GM19395 (cell line): ENCODE measurements around the gene COX10.
"Not testable (repeated sequence)": the region's sequence is repeated elsewhere in the genome, so short reads cannot be mapped to it uniquely, and the experiment has no call there.

Experiments used
- ATAC-seq: cut with Tn5 transposase; IDR thresholded peaks from one replicate; pipeline ENCODE4 v1.9.1; 2021; ENCODE audit warnings: mild to moderate bottlenecking, moderate library complexity; ENCODE audit not compliant: unreplicated experiment

Gene COX10

DNA sequence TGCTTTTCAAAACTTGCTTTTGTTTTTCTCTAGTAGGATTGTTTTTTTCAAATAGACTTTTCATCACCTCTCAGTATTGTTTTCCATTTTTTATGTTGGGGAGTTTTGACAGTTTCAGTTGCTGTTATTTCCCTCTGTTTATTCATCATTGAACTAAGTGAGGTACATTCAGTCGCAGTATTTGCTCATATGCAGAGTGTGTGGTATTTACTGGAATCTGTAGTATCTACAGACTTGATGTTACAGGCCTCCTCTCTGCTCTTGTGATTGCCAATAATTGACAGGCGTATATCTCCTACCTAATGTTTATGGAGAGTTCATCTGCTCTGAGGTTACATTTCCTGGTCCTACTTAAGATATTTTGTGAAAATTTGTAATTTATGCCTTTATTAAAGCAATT, 49.6 kb downstream of the COX10 start:
- ATAC-seq = peak; percentile 49

DNA sequence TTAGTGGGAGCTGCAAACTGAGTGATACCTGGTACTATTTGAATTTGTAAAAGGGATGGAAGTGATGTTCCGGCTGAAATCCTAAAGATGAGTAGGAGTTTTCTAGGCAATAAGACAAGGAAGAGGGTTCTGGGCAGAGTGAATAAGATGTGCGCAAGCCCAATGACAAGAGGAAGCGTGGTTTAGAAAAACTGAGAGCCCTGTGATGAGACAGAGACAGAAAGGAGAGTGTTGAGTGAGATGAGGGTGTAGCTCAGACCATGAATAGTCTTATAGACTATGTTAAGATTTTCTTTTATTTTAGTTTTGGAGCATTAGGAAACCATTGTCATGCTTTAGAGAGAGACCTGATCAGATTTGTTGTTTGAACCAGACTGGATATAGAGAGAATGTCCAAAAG, 50.2 kb downstream of the COX10 start:
- no peak for ATAC-seq

DNA sequence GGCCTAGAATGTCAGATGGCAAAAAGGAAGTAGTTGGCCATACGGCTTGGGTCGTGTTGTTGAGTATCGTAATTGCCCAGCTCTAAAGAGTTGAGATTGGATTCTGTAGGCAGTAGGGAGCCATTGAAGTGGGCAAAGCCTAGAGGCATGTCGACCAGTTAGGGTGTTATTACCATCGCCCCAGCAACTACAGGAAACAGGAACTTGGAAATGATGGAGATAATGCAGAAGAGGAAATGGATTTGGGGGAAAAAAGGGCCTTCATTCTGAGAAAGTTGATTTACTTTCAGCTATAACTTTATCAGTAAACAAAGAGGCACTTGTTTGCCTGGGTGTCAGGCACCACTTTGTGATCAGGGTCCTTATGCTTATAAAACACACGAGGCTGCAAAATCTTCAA, 52.6 kb downstream of the COX10 start:
- no peak for ATAC-seq

DNA sequence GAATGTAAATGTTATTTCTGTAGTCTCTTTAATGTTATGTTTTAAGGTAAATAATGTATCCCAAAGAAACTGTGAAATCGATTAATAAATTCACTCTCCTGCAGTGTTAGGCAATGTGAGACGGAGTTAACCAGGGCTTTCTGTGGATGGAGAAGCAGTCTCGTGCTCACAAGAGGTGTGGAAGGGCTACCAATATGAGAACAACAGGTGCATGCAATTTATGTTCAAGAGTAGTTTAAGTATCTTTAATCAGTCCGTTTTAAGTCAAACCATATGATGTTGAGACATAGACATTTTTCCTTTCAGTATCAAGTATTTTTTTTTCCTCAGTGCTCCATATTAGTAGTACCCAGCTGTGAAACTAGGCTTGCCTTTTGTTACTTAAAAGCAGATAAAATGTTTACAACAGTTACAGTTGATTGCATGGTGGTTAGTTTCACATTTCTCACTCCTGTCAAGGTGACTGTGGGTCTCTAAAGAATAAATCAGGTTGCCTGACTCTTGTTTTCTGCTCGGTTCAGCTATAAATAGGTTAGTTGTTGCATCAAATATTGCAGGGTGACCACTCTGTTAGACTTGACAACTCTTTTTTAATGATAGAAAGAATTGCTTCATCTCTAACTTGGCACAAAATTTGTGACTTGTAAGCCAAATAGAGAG, 54.4 kb downstream of the COX10 start:
- no peak for ATAC-seq

DNA sequence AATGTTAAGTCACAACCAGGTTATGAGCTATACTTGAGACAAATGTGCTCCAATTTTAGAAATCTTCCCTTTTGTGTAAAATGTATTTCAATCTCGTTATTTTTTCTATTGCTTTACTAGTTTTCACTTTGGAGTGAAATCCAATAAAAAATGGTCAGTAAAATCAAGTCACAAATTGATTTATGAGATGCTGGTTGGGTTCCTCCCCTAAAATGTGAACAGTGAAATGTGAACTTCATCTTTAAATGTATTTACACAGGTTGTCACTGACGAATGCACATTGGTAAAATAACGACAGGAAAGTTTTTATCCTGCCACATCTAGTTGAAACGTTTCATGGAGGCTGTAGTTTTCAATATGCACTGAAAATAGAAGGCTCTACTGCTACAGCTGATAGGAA, 55.5 kb downstream of the COX10 start:
- ATAC-seq = no peak

DNA sequence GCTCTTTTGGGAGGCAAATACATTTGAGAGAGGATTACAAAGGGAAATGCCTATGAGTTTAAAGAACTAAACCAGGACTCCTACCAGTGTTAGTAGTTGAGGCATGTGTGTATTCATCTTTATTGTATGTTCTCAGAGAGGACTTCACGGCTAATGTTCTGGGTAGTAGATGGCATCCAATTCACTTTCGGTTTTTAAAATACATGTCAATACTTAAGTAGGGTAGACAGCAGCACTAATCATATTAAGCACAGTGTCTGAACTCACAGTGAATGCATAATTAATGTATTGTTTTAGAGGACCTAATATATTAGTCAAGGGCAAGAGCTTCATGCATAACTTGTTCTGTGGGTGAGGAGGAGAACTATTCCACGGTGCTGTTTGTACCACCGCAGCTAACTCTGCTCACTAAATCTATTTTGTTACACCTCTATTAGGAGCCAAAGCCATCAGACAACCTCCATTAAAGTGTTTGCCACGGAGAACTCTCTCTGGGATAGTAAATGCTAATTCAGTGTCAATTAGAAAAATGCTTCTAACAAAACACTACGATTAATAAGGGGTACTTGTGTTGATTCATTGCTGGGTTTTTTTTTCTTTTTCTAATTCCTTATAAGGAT, 56.3 kb downstream of the COX10 start:
- ATAC-seq = no peak

DNA sequence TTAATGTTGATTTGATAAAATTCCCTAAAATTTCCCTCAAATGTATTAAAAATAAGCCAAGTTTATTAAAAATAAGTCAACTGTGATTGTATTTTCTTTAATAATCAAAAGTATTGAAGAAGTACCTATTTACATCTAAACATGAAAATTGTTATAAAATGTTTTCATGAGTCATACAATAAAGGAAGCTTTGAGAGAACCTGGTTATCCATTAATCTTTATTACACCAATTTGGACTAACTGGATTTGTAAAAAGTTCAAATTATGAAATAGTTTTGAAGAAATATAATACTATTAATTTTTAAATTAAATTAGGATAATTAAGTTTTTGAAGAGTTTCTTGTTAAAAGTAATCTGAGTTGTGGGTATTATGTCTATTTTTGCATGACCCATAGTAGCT, 63.8 kb downstream of the COX10 start:
- no peak for ATAC-seq

DNA sequence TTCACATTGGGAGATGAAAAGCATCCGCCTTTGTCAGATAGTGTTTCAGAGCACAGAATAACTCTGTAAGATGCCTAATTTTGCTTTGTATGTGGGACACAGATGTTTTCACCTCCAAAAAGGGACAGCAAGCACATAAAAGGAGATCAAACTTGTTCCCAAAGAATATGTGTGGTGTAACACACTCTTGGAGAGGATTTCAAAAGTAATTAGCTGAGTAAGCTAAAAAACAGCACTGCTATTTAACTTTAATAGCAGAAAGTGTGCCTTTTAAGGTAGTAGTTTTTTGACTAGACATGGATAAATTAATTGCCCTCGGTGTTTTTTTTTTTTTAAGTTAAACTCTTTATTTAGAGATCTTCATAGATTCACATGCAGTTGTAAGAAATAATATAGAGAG, 65.2 kb downstream of the COX10 start:
- no peak for ATAC-seq

DNA sequence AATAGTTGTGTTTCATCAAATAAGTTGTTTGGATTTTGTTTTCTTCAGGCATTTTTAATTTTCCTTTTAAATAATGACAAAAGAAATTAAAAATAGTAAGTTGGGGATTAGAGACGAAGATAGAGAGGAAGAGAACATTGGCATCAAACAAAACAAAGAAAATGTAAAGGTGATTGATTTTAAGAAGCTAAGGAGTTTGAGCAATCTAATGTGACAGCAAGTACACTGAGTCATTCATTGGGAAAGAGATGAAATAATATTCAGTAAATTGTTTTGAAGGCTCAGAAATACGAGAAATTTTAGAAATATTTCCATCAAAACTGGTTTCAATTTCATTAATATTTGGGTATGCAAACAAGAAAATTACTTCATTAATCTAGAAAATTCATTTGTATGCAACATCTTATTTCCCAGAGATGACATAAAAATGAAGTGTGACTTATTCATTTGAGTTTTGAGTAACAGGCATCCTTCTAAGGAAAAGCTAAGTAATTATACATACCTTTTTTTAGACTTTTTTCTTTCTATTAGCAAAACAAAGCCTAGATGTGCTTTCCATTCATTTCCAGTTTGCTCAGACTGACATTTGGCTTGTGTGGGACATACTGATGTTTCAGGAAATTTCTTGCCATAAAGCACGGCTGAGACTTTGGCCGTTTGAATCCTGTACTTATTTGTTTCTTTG, 66.7 kb downstream of the COX10 start:
- no peak for ATAC-seq

DNA sequence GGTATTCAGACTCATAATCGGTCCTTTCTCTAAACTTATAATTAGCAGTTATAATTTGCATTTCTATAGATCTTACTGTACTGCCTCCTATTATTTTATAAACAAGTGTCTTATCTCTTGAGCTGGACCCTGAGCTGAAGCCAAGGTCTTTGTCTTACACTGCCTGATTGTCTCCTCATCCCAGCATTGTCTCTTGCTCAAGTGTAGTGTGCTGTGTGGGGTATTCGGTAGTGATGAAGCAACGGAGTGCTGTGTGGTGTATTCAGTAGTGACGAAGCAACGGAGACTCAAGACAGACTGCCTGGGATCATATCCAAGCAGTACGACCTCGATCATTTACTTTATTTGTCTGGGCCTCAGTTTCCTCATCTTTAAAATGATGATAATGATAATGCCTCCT, 69.3 kb downstream of the COX10 start:
- ATAC-seq = no peak

DNA sequence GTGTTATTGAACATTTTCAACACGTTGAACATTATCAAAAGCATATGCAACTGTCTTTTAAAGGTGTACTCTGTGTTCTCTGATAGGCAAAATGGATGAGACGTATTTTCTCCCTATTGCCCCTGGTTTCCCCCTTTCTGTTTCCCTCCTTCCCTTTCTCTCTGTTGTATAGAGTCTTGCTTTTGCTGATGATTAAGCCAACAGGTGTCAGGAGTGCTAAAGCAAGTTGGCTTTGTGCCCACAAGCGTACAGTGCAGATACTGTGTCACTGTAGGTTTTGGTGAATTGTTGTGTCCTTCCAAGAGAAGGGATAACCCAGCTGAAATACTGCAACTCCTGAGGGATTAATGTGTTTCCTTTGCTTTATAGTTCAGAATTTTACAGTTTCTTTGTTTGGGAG, 74.4 kb downstream of the COX10 start:
- ATAC-seq = no peak

DNA sequence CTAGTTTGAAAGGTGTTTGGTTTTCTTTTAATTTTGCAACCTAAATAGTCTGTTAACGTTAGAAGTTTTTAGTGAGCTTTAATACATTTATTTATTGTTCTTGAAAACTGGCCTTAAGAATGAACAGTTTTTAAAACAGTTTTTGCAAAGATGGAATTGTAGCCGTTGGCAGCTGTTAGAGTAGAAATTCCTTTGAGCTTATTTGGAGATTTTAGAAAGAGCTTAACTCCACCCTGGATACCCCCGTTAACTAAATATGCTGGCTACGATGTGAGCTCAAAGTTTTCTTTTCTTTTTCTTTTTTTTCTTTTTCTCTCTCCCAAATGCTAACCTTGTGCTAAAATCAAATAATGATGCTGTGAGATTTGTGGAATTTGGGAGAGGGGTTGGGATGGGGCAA, 75.2 kb downstream of the COX10 start:
- ATAC-seq = no peak

DNA sequence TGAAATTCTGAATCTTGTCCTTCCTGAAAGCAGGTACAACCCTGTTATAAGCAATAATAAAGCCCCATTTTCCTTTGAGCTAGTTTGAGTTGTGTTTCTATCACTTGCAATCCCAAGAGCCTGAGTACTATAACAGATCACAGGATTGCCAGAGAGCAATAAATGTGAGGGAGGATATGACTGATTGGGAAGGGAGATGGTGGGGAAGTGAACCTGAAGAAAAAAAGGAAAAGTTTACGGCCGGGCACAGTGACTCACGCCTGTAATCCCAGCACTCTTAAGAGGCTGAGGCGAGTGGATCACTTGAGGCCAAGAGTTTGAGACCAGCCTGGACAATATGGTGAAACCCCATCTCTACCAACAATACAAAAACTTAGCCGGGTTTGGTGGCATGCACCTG, 80.4 kb downstream of the COX10 start:
- no peak for ATAC-seq

DNA sequence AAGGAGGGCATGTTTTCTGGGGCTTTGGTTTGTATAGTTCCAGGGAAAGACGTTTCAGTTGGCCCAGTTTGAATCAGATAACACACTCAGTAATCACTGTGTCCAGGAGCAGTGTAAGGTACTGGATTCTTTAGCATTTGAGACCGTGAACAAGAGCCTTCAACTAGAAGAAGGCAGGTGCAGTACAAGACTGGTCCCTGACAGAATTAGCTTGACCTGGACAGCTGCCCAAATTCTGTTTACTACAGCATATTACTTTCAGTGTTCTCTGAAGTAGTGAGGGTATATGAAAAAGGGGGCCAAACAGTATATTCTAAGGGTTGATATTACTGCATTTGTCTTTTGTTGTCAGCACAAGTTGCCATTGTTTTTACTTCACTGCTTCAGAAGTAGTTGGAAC, 81.3 kb downstream of the COX10 start:
- no peak for ATAC-seq

DNA sequence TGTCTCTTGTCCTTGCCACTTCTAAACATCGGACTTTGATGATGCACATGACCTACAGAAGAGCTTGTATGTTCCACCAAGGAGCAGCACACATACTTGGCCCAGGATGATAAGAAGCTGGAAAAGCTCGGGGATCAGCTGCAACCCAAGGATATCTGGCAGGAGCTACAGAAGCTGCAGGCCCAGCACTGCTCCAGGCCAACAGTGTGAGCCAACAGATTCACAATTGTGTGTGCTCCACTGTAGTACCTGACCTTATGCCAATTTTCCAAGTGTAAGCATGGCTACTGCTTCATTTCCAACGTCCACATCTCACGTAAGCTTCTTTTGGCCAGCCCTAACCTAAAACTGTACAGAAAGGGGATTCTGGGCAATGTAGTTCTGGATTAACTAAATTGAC, 83.4 kb downstream of the COX10 start:
- ATAC-seq = no peak

DNA sequence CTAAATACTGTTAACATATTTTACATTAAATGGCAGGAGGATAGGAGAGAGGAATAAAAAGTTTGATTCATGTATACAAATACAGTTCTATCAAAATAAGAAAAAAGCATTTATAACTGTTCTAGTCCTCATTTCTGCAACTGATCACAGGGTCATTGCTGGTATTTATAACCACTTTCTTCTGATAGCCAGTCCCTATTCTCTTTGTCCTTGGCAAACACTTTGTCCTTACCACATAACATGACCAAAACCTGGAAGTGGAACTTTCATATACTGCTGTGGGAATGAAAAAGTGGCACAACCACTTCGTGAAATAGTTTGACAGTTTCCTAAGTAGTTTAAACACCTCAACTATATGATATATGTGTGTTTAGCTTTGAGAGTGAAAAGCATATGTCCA, 84.1 kb downstream of the COX10 start:
- no peak for ATAC-seq

DNA sequence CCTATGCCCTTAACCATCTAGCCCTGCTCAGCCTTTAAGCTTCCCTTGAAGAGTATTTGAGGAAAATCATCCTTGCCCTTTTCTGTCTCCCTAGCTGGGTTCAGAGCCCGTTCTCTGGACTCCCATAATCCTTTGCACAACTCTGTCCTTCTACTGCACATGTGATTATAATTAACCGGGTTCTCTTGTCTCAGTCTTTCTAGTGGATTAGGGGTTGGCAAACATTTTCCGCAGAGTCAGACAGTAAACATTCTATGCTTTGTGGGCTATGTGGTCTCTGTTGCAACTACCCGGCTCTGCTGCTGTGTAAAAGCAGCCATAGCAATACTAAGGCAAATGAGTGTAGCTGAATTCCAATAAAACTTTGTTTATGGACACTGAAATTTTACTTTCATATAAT, 87.4 kb downstream of the COX10 start:
- ATAC-seq = no peak

DNA sequence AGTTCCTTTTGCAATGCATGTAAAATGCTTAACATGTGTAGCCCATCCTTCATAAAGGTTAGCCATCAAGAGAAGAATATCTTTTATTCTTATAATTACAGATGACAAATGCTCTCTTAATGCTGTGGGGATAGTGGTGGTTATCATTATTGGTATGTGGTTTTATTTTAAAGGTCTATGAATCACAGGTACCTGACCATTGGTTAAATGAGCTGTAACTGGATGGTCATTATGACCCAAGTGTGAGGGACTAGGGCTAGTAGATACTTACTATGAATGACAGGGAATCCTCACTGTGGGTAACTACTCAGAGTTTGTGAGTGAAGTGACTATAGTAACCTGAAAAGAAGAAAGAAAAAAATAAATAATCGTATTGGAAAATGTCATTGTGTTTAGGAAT, 88.5 kb downstream of the COX10 start:
- no peak for ATAC-seq

DNA sequence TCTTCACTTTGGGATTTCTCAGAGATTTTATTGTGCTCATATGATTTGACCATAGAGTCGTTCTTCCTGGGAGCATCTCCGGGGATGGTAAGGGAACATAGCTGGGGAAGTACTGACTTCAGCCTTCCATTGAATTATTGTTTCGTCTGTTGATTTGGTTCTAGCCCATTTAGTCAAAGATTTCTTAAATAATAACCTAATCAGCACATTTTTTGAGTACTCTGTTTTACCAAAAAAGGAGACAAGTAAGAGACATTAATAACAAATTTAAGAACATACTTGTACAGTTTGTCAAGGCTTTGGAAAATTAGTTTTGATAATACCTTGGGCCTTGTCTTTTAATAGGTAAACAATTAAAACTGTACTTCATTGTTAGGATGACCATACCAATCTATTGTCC, 89.4 kb downstream of the COX10 start:
- no peak for ATAC-seq

DNA sequence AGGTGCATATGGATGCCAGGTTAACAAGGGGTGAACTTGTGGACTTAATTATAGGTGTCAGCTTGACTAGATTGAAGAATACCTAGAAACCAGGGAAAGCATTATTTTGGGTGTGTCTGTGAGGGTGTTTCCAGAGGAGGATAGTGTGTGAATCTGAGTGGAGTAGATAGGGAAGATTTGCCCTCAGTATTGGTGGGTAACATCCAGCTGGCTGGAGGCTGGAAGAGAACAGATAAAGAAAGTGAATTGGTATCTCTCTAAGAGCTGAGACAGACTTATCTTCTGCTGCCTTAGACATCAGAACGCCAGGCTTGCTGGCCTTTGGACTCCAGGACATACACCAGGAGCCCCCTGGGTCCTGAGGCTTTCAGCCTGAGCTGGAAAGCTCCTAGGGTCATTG, 92.1 kb downstream of the COX10 start:
- no peak for ATAC-seq

DNA sequence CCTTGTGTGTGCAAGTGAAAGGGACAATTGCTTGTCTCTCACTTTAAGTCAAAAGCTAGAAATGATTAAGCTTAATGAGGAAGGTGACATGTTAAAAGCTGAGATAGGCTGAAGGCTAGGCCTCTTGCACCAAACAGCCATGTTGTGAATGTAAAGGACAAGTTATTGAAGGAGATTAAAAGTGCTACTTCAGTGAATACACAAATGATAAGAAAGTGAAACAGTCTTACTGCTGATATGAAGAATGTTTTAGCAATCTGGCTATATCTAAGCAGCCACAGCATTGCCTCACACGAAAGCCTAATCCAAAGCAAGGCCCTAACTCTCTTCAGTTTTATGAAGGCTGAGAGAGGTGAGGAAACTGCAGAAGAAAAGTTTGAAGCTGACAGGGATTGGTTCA, 96.3 kb downstream of the COX10 start:
- no peak for ATAC-seq

DNA sequence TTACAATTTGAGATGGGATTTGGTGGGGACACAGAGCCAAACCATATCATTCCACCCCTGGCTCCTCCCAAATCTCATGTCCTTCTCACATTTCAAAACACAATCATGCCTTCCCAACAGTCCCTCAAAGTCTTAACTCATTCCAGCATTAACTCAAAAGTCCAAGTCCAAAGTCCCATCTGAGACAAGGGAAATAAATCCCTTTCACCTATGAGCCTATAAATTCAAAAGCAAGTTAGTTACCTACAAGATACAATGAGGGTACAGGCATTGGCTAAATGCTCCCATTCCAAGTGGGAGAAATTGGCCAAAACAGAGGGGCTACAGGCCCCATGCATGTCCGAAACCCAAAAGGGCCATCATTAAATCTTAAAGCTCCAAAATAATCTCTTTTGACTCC, 98.5 kb downstream of the COX10 start:
- not testable (repeated sequence) for ATAC-seq

DNA sequence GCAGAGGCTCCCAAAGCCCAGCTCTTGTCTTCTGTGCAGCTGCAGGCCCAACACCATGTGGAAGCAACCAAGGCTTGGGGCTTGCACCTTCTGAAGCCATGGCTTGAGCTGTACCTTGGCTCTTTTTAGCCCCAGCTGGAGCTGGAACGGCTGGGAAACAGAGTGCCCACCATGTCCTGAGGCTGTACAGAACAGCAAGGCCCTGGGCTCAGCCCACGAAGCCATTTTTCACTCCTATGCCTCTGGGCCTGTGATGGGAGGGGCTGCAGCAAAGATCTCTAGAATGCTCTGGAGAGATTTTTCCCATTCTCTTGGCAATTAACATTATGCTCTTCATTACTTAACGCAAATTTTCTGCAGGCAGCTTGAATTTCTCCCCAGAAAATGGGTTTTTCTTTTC, 99.3 kb downstream of the COX10 start:
- ATAC-seq = no peak
